GM18858 (cell line): ENCODE data around the gene OR8B4.
"Not testable (repeated sequence)": the region's sequence is repeated elsewhere in the genome, so short reads cannot be mapped to it uniquely, and the experiment has no call there.

Source experiments
- ATAC-seq: cut with Tn5 transposase; IDR thresholded peaks from one replicate; pipeline ENCODE4 v1.9.1; 2021; ENCODE audit not compliant: unreplicated experiment

OR8B4 gene

DNA sequence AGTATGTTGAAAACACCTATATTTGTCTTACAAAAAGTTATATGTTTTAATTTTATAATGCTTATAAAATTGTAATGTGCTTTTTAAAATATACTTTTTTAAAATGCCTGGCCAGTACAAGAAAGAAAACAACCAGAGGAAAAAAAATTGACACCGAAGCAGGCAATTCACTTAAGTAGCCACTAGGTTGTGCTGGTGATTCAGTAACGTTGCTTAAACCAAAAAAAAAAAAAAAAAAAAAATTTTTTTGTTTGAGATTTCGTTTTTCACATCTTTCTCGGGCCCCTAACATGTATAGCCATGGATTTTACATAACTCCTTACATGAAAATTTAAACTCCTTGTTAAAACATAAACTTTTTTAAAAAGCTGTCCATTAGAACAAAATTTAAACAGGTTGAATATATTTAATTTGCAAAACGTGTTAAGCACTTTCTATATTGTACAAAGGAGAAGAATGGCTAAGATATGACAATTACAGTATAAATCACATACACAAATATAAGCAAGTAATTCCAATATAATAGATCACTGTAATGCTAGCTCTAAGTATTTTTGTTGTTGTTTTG lies 9.2 kb downstream of the OR8B4 start:
- no peak for ATAC-seq

DNA sequence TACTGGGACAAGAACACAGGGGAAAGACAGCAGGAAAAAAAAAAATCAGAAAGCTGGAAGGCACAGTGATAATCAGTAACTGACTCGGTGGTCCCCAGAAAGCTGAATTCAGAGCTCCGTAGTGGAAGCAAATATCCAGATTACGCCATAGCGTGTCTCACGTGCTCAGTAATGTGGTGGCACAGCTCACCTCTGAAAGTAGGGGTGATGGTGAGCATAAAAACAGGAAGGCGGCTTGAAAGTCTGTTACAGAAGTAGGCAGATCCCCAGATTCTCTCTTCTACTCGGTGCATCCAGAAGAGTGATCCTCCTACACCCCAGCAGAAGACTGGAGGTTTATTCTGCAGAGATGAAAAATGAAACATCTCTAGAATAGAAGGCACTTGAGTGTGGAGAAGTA lies 14.8 kb downstream of the OR8B4 start:
- ATAC-seq: no peak

GRCh38 chr11:124405581-124405980 lies 19.1 kb downstream of the OR8B4 start:
- no peak for ATAC-seq

GRCh38 chr11:124403186-124403585 lies 21.5 kb downstream of the OR8B4 start:
- not testable (repeated sequence) for ATAC-seq

DNA sequence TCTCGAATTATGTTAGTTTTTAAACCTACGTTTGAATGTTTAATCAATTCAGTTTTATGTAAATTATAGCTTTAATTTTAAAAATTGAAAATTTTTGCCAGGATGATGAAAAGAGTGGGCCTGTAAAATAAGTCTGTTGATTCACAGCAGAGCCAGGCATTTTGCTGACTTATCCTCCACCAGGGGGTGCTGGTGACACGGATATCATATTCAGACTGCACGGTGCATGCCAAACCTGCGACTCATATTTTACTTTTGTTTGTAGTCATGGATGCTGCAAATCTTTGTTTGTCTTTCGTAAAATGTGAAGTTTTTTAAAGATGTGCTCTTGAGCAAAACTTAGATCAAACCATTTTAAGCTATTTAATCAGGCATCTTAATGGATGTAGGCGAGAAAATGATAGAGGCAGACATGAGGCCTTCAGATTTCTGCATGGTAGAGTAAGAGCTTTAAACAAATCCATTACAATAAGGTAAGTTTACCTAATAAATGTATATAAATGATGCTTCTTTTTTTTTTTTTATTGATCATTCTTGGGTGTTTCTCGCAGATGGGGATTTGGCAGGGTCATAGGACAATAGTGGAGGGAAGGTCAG lies 22.2 kb downstream of the OR8B4 start:
- peak; percentile 66 for ATAC-seq

- ATAC-seq: no peak
Observed at GRCh38 chr11:124398924-124399323, 25.7 kb downstream of the OR8B4 start, which contains the start of gene OR8B3. Gene OR8B3 (minus strand): TSS chr11:124399024. CDS start chr11:124397351, 1,673 bp downstream.

DNA sequence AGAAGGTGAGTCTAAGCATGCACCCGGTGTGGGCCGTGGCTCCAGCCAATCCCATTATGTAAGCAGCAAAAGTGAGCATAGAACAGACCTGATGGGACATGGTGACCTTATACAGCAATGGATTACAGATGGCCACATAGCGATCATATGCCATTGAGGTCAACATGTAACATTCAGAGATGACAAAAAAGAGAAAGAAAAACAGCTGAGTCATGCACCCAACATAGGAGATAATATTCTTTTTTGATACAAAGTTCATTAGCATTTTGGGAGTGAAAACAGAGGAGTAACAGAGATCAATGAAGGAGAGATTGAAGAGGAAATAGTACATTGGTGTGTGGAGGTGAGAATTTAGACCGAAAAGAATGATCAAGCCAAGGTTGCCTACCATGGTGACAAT lies 27.8 kb downstream of the OR8B4 start:
- not testable (repeated sequence) for ATAC-seq

DNA sequence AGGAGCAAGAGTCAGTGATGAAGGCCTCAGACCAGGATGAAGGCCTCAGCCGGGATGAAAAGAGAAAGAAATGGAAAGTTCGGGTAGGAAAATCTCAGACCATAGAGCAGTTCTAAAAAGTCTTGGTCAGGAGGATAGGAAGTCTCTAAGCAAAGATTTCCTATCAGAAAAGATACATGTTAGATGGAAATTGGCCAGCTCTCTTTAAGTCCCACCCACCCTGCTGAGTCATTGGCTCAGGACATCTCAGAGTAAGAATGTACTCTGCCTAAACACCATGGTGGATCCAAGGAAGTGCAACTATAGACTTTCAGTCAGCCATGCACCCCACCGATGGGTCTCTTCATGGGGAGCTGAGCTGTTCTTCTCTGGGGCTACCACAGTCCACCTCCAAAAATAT lies 30.3 kb downstream of the OR8B4 start:
- ATAC-seq: no peak

DNA sequence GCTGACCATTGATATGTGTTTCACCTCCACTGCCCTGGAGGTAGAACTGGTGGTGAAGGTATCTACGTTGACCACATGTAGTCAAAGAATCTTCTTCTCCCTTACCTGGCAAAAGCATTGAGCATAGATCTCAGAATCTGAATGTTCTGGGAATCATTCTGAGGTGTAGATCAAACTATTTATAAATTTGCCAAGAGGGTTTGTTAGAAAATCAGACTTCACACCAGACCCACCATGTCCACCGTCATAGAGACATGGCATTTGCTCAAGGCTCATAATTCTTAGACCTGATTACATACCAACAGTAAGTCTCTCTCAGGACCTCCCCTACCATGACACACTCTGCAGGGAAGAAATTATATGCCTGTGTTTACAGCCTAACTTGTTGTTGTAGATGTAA lies 40.3 kb downstream of the OR8B4 start, which contains the start of gene OR8B2:
OR8B2 (minus strand) TSS at position 101 of the 400 bp plus-strand sequence. CDS start 1,156 bp downstream, outside the sequence.
- ATAC-seq: no peak

DNA sequence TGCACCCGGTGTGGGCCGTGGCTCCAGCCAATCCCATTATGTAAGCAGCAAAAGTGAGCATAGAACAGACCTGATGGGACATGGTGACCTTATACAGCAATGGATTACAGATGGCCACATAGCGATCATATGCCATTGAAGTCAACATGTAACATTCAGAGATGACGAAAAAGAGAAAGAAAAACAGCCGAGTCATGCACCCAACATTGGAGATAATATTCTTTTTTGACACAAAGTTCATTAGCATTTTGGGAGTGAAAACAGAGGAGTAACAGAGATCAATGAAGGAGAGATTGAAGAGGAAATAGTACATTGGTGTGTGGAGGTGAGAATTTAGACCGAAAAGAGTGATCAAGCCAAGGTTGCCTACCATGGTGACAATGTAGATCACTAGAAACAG lies 41.8 kb downstream of the OR8B4 start:
- not testable (repeated sequence) for ATAC-seq

- no peak for ATAC-seq
Observed at GRCh38 chr11:124380585-124380984, 44.1 kb downstream of the OR8B4 start.

GRCh38 chr11:124376280-124376679 lies 48.4 kb downstream of the OR8B4 start:
- ATAC-seq: no peak
